HepG2 (cell line): ENCODE results near the gene ADAMTS16.

ENCODE experiments used
- GATA4 ChIP-seq: sonication (generic); IDR thresholded peaks from 2 replicates; pipeline ENCODE4 v1.6.1; 2016; ENCODE audit warnings: antibody characterized with exemption, low read depth, borderline replicate concordance
- MLX ChIP-seq: IDR thresholded peaks from 2 replicates; pipeline ENCODE4 v1.6.1; 2016
- PTBP1 ChIP-seq: fragments of 200-400 bp; formaldehyde crosslinking; IDR thresholded peaks from 2 replicates; pipeline ENCODE4 v1.6.1; 2018; ENCODE audit warnings: low read length, low read depth; ENCODE audit not compliant: poor library complexity, severe bottlenecking
- RFX5 ChIP-seq: IDR thresholded peaks from 2 replicates; pipeline ENCODE4 v1.6.1; 2011; ENCODE audit warnings: low read depth, low read length, improper control_type of control experiment
- SETDB1 ChIP-seq: sonication (generic); formaldehyde crosslinking; IDR thresholded peaks from 2 replicates; pipeline ENCODE4 v1.5.1; 2020; ENCODE audit warnings: missing genetic modification reagents, mild to moderate bottlenecking, borderline replicate concordance
- ZNF274 ChIP-seq: sonication (generic); formaldehyde crosslinking; IDR thresholded peaks from 2 replicates; pipeline ENCODE4 v1.5.1; 2020; ENCODE audit warnings: mild to moderate bottlenecking, missing genetic modification reagents
- ZNF326 ChIP-seq: sonication (generic); formaldehyde crosslinking; IDR thresholded peaks from 2 replicates; pipeline ENCODE4 v1.4.0; 2020; ENCODE audit warnings: missing genetic modification reagents, borderline replicate concordance
- ZNF333 ChIP-seq: sonication (generic); formaldehyde crosslinking; IDR thresholded peaks from 2 replicates; pipeline ENCODE4 v1.4.0; 2020; ENCODE audit warnings: mild to moderate bottlenecking, missing genetic modification reagents, borderline replicate concordance
- ZNF816 ChIP-seq: sonication (generic); formaldehyde crosslinking; IDR thresholded peaks from 2 replicates; pipeline ENCODE4 v1.8.0; 2022; ENCODE audit warnings: missing genetic modification reagents, mild to moderate bottlenecking, borderline replicate concordance
- TF ChIP-seq, protein P1 (sequence below): sonication (generic); formaldehyde crosslinking; IDR thresholded peaks from 2 replicates; pipeline ENCODE4 v1.5.0; 2020; ENCODE audit warnings: mild to moderate bottlenecking, missing genetic modification reagents, moderate library complexity
- TF ChIP-seq, protein P2 (sequence below): sonication (generic); formaldehyde crosslinking; IDR thresholded peaks from 2 replicates; pipeline ENCODE4 v1.4.0; 2020; ENCODE audit warnings: missing genetic modification reagents
- TF ChIP-seq, protein P3 (sequence below): sonication (generic); formaldehyde crosslinking; IDR thresholded peaks from 2 replicates; pipeline ENCODE4 v1.5.1; 2020; ENCODE audit warnings: mild to moderate bottlenecking, moderate library complexity, missing genetic modification reagents

DNA sequence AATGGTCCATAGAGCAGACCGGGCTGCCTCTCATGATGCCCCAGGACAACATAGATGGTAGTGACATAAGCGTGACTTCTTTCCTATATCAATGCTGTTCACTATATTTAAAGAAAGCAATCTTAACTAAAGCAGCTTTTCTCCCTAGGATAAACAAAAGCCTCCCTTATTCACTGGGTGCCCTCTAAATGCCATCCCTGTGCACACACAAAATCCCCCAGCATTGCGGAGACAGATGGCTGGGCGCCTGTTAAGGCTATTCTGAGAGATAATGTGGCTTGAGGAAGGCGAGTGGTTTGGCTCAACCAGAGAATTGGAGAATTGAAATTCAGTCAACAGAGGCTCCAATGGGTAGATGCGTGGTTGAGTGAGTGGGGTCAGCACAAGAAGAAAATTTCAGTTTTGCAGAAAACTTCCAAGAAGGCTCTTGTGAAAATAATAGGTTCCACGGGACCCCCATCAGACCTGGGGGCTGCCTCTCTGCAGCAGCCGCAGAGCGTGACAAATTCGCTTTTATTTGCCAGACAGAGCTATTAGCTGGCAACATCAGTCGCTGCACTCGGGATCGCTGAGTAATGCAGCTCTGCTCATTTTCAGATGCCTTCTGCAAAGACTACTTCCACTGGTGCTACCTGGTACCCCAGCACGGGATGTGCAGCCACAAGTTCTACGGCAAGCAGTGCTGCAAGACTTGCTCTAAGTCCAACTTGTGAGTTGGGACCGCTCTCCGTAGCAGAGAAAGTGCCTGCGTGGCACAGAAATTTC, 178.5 kb downstream of the ADAMTS16 start:
- TF ChIP-seq, protein P1, sequence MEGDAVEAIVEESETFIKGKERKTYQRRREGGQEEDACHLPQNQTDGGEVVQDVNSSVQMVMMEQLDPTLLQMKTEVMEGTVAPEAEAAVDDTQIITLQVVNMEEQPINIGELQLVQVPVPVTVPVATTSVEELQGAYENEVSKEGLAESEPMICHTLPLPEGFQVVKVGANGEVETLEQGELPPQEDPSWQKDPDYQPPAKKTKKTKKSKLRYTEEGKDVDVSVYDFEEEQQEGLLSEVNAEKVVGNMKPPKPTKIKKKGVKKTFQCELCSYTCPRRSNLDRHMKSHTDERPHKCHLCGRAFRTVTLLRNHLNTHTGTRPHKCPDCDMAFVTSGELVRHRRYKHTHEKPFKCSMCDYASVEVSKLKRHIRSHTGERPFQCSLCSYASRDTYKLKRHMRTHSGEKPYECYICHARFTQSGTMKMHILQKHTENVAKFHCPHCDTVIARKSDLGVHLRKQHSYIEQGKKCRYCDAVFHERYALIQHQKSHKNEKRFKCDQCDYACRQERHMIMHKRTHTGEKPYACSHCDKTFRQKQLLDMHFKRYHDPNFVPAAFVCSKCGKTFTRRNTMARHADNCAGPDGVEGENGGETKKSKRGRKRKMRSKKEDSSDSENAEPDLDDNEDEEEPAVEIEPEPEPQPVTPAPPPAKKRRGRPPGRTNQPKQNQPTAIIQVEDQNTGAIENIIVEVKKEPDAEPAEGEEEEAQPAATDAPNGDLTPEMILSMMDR, result no peak
- TF ChIP-seq SETDB1 (CRISPR knock-in tag), result no peak
- TF ChIP-seq ZNF326 (CRISPR knock-in tag), result no peak
- TF ChIP-seq, protein P2, sequence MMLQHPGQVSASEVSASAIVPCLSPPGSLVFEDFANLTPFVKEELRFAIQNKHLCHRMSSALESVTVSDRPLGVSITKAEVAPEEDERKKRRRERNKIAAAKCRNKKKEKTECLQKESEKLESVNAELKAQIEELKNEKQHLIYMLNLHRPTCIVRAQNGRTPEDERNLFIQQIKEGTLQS (CRISPR knock-in tag), result no peak
- TF ChIP-seq RFX5, result no peak
- TF ChIP-seq ZNF816 (CRISPR knock-in tag), result no peak
- no peak for TF ChIP-seq GATA4
- TF ChIP-seq ZNF274 (CRISPR knock-in tag), result no peak
- TF ChIP-seq, protein P3, sequence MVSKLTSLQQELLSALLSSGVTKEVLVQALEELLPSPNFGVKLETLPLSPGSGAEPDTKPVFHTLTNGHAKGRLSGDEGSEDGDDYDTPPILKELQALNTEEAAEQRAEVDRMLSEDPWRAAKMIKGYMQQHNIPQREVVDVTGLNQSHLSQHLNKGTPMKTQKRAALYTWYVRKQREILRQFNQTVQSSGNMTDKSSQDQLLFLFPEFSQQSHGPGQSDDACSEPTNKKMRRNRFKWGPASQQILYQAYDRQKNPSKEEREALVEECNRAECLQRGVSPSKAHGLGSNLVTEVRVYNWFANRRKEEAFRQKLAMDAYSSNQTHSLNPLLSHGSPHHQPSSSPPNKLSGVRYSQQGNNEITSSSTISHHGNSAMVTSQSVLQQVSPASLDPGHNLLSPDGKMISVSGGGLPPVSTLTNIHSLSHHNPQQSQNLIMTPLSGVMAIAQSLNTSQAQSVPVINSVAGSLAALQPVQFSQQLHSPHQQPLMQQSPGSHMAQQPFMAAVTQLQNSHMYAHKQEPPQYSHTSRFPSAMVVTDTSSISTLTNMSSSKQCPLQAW (CRISPR knock-in tag), result no peak
- no peak for TF ChIP-seq ZNF333
- TF ChIP-seq MLX (CRISPR knock-in tag), result no peak
- TF ChIP-seq PTBP1, result no peak
